ENCODE measurements around the gene CSF1R. TPM values are rescaled to one million over a fixed set of nuclear protein-coding genes. Genes with fewer than 3 reads are reported as not detected.
A peak's percentile ranks its signal among the peaks of the same experiment; 100 is the strongest.

Gene CSF1R
- total RNA-seq, 1 experiment from 2014 or later, result 5.8 TPM

DNA sequence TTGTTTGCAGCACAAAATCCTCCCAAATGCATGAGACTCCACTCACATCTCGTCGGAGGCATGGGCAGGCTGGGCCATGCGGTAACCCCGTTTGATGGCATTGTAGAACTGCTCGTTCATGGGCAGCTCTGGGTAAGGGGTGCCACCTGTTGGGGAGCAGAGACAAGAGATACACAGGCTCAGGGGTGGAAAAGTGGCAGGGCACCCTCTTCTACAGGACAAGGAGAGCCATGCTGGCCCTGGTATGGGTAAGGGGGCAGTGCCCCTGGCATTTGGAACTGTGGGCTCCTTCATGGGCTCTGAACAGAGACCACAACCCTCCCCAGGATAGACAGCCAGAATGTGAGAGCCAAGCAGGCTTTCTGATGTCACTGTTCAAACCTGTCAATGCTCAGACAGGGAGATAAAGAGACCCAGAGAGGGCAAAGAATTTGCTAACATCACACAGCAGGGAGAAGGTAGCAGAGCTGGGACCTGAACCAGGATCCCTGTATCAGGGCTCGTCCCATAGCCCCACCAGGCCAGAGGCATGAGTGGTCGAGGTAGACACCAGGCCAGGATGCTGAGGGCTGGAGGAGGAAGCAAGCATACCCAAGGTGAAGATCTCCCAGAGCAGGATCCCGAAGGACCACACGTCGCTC, 33.2 kb upstream of the CSF1R start:
- H3K27ac Mint-ChIP-seq (ENCODE audit: unreplicated experiment), result no peak overlapping the region
- Histone ChIP-seq H3K4me3 (ENCODE audit: low read depth, low read length) (no peak overlapping the region), H3K9me3 (no peaks in the 10 kb centered on the region), H3K36me3 (ENCODE audit: control insufficient read depth, insufficient read depth, low read length) (no peaks in the 10 kb centered on the region), H3K4me1 (peaks cover 24% of the 10 kb centered on the region), H3K27me3 (replicated peaks; ENCODE audit: control insufficient read depth, insufficient read depth, low read length) (no peaks in the 10 kb centered on the region)
- H3K27me3 Mint-ChIP-seq (ENCODE audit: insufficient read depth, unreplicated experiment), result no peaks in the 10 kb centered on the region
- H3K9me3 Mint-ChIP-seq (ENCODE audit: unreplicated experiment), result no peaks in the 10 kb centered on the region
- ChIA-PET CTCF (interaction anchor here (0.5 kb wide), 1 partner anchor 97 kb away, joined by 7 read pairs; no protein-coding TSS in a partner anchor), POLR2A (no interaction called here)
- TF ChIP-seq, protein P1, sequence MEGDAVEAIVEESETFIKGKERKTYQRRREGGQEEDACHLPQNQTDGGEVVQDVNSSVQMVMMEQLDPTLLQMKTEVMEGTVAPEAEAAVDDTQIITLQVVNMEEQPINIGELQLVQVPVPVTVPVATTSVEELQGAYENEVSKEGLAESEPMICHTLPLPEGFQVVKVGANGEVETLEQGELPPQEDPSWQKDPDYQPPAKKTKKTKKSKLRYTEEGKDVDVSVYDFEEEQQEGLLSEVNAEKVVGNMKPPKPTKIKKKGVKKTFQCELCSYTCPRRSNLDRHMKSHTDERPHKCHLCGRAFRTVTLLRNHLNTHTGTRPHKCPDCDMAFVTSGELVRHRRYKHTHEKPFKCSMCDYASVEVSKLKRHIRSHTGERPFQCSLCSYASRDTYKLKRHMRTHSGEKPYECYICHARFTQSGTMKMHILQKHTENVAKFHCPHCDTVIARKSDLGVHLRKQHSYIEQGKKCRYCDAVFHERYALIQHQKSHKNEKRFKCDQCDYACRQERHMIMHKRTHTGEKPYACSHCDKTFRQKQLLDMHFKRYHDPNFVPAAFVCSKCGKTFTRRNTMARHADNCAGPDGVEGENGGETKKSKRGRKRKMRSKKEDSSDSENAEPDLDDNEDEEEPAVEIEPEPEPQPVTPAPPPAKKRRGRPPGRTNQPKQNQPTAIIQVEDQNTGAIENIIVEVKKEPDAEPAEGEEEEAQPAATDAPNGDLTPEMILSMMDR (IDR thresholded peaks at IDR 0.05; ENCODE audit: insufficient read depth in 1 of 2, low read depth in 1 of 2, low read length in 1 of 2, severe bottlenecking in 1 of 2, unreplicated experiment in 1 of 2), result no peak
- BruUV-seq (replicated peaks), result no TSS peak
- no peak overlapping the region for H3K4me3 Mint-ChIP-seq (ENCODE audit: unreplicated experiment)
- no peaks in the 10 kb centered on the region for H3K36me3 Mint-ChIP-seq (ENCODE audit: insufficient read depth, unreplicated experiment)
- H3K4me1 Mint-ChIP-seq (ENCODE audit: low read depth, unreplicated experiment), result peaks cover 15% of the 10 kb centered on the region
- peak in 1 of 2 experiments; percentile 29 for DNase-seq
- intact Hi-C loops (cut with micrococcal nuclease; ENCODE audit: unreplicated experiment), result loop anchor here (10.0 kb wide), 1 partner anchor 285 kb away; no protein-coding TSS in a partner anchor

DNA sequence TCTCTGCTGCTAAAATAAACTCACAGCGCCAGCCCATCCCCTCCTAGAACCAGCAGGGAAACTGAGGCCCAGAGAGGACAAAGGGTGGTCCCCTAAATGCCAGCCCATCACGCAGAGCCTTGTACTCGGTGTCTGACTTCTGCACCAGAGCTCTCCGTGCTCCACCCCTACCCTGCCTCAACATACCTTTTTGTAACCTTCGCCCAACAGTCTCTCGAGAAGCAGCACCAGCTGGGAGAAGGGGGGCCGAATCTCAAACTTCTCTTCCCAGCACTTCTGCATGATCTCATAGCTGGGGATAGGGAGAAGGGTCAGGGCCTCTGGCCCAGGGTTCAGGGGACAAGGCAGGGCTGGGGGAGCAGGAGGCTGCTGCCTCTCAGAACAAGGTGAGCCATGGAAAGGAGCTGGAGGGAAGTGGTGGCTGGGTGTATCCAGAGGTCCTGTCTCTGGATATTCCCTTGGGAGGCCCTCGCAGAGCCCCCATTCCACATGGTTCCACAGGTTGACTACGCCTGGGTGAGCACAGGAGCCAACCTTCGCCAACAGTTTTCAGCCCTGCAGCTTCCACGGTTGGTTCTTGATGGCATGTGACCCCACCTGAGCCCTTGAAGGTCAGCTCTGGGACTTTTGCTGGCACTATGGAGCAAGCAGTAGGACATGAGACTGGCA, 32.3 kb upstream of the CSF1R start:
- Histone ChIP-seq H3K4me3 (ENCODE audit: low read depth, low read length) (no peak overlapping the region), H3K27me3 (replicated peaks; ENCODE audit: control insufficient read depth, insufficient read depth, low read length) (no peaks in the 10 kb centered on the region), H3K9me3 (no peaks in the 10 kb centered on the region), H3K36me3 (ENCODE audit: control insufficient read depth, insufficient read depth, low read length) (no peaks in the 10 kb centered on the region), H3K4me1 (peaks cover 24% of the 10 kb centered on the region)
- DNase-seq, result peak in 1 of 2 experiments; percentile 17
- BruUV-seq (replicated peaks), result no TSS peak
- no peak overlapping the region for H3K4me3 Mint-ChIP-seq (ENCODE audit: unreplicated experiment)
- ChIA-PET POLR2A (no interaction called here), CTCF (no interaction called here)
- no peaks in the 10 kb centered on the region for H3K27me3 Mint-ChIP-seq (ENCODE audit: insufficient read depth, unreplicated experiment)
- no peaks in the 10 kb centered on the region for H3K36me3 Mint-ChIP-seq (ENCODE audit: insufficient read depth, unreplicated experiment)
- no peak overlapping the region for H3K27ac Mint-ChIP-seq (ENCODE audit: unreplicated experiment)
- peaks cover 15% of the 10 kb centered on the region for H3K4me1 Mint-ChIP-seq (ENCODE audit: low read depth, unreplicated experiment)
- no peaks in the 10 kb centered on the region for H3K9me3 Mint-ChIP-seq (ENCODE audit: unreplicated experiment)
- TF ChIP-seq, protein P1 (IDR thresholded peaks at IDR 0.05; ENCODE audit: insufficient read depth in 1 of 2, low read depth in 1 of 2, low read length in 1 of 2, severe bottlenecking in 1 of 2, unreplicated experiment in 1 of 2), result no peak
- intact Hi-C loops (cut with micrococcal nuclease; ENCODE audit: unreplicated experiment), result no loop called here

DNA sequence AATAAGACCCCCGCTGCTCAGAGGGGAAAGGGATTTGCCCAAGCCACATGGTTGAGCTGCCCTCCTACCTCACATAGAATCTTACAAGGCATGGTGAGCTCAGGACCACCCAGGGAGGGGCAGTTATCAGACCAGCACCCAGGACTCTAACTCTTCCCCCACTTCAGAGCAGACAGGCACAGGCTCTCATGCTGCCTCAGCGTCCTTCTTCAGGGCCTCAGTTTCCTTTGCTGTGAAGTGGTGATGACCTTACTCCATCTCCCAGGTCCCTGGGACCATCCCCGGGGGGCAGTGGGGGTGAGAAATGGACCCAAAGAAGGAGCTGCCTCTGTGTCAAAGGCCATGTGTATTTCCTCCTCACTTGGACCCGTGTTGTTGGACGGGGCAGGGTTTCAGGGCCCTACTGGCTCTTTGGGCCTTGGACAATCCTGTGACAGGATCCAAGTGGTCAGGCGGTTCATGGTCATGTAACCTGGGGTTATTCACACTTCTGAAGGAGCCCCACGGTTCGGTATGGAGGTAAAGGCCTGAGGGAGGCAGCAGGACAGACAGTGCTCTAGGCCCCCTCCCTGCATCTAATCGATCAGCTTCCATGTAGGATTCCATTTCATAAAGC, 31.7 kb upstream of the CSF1R start:
- TF ChIP-seq, protein P1 (IDR thresholded peaks at IDR 0.05; ENCODE audit: insufficient read depth in 1 of 2, low read depth in 1 of 2, low read length in 1 of 2, severe bottlenecking in 1 of 2, unreplicated experiment in 1 of 2), result no peak
- H3K9me3 ChIP-seq, result no peaks in the 10 kb centered on the region
- intact Hi-C loops (cut with micrococcal nuclease; ENCODE audit: unreplicated experiment), result no loop called here
- POLR2A ChIA-PET, result no interaction called here
- H3K27me3 Mint-ChIP-seq (ENCODE audit: insufficient read depth, unreplicated experiment), result no peaks in the 10 kb centered on the region
- BruUV-seq (replicated peaks), result no TSS peak
- DNase-seq, result peak in 1 of 2 experiments; percentile 26
- H3K4me1 Mint-ChIP-seq (ENCODE audit: low read depth, unreplicated experiment), result peaks cover 19% of the 10 kb centered on the region
- no peak overlapping the region for H3K4me3 ChIP-seq (ENCODE audit: low read depth, low read length)
- H3K27me3 ChIP-seq (replicated peaks; ENCODE audit: control insufficient read depth, insufficient read depth, low read length), result no peaks in the 10 kb centered on the region
- no peaks in the 10 kb centered on the region for H3K9me3 Mint-ChIP-seq (ENCODE audit: unreplicated experiment)
- peaks cover 31% of the 10 kb centered on the region for H3K4me1 ChIP-seq
- H3K36me3 Mint-ChIP-seq (ENCODE audit: insufficient read depth, unreplicated experiment), result peaks cover 4% of the 10 kb centered on the region
- H3K36me3 ChIP-seq (ENCODE audit: control insufficient read depth, insufficient read depth, low read length), result no peaks in the 10 kb centered on the region
- H3K4me3 Mint-ChIP-seq (ENCODE audit: unreplicated experiment), result no peak overlapping the region
- no peak overlapping the region for H3K27ac Mint-ChIP-seq (ENCODE audit: unreplicated experiment)
- CTCF ChIA-PET, result no interaction called here
